ENCODE results near the gene CEP131. TPM values are rescaled to one million over a fixed set of nuclear protein-coding genes. Genes with fewer than 3 reads are reported as not detected.

Gene CEP131
- total RNA-seq, 4 donors from 2014 or later, result 3.5 to 77.6 (median 9.8) TPM

GRCh38 chr17:81188491-81188840 is 34.3 kb downstream of the CEP131 start:
- H3K9me3 ChIP-seq, result no peaks in the 10 kb centered on the region
- H3K36me3 ChIP-seq, result no peaks in the 10 kb centered on the region
- no peak overlapping the region for H3K27ac ChIP-seq
- TF ChIP-seq CTCF (IDR thresholded peaks at IDR 0.05) (no peak), POLR2A (IDR thresholded peaks at IDR 0.05) (no peak)
- H3K4me3 ChIP-seq, result no peak overlapping the region
- no peak for DNase-seq
- no peaks in the 10 kb centered on the region for H3K27me3 ChIP-seq
- no peaks in the 10 kb centered on the region for H3K4me1 ChIP-seq

- Histone ChIP-seq H3K9me3 (no peaks in the 10 kb centered on the region), H3K4me3 (no peak overlapping the region), H3K27me3 (no peaks in the 10 kb centered on the region), H3K4me1 (no peaks in the 10 kb centered on the region), H3K36me3 (no peaks in the 10 kb centered on the region), H3K27ac (no peak overlapping the region)
- TF ChIP-seq POLR2A (IDR thresholded peaks at IDR 0.05) (no peak), CTCF (IDR thresholded peaks at IDR 0.05) (no peak)
- no peak for DNase-seq
Measured at GRCh38 chr17:81187586-81188490, 34.9 kb downstream of the CEP131 start.

GRCh38 chr17:81187120-81187519 is 35.6 kb downstream of the CEP131 start:
- Histone ChIP-seq H3K27me3 (no peaks in the 10 kb centered on the region), H3K4me1 (no peaks in the 10 kb centered on the region), H3K9me3 (no peaks in the 10 kb centered on the region), H3K4me3 (no peak overlapping the region), H3K27ac (no peak overlapping the region), H3K36me3 (no peaks in the 10 kb centered on the region)
- no peak for TF ChIP-seq POLR2A (IDR thresholded peaks at IDR 0.05)
- no peak for TF ChIP-seq CTCF (IDR thresholded peaks at IDR 0.05)
- DNase-seq, result no peak

- no peaks in the 10 kb centered on the region for H3K4me1 ChIP-seq
- H3K27me3 ChIP-seq, result no peaks in the 10 kb centered on the region
- H3K36me3 ChIP-seq, result no peaks in the 10 kb centered on the region
- TF ChIP-seq CTCF (IDR thresholded peaks at IDR 0.05), result no peak
- TF ChIP-seq POLR2A (IDR thresholded peaks at IDR 0.05), result no peak
- no peak overlapping the region for H3K4me3 ChIP-seq
- H3K27ac ChIP-seq, result no peak overlapping the region
- H3K9me3 ChIP-seq, result no peaks in the 10 kb centered on the region
- DNase-seq, result no peak
Measured at GRCh38 chr17:81186203-81186602, 36.6 kb downstream of the CEP131 start.

GRCh38 chr17:81184555-81184954 is 38.2 kb downstream of the CEP131 start:
- Histone ChIP-seq H3K9me3 (no peaks in the 10 kb centered on the region), H3K4me3 (no peak overlapping the region), H3K4me1 (no peaks in the 10 kb centered on the region), H3K36me3 (no peaks in the 10 kb centered on the region), H3K27ac (no peak overlapping the region), H3K27me3 (no peaks in the 10 kb centered on the region)
- TF ChIP-seq CTCF (IDR thresholded peaks at IDR 0.05) (no peak), POLR2A (IDR thresholded peaks at IDR 0.05) (no peak)
- no peak for DNase-seq
